HG02840 (cell line): ENCODE results near the gene MRPL45.
A peak's percentile ranks its signal among the peaks of the same experiment; 100 is the strongest.

Experiments
- ATAC-seq: cut with Tn5 transposase; IDR thresholded peaks from one replicate; pipeline ENCODE4 v1.9.1; 2021; ENCODE audit warnings: mild to moderate bottlenecking, moderate library complexity, moderate number of reproducible peaks; ENCODE audit not compliant: unreplicated experiment, low FRiP score

MRPL45 gene

GRCh38 chr17:38343608-38344419 is 46.8 kb downstream of the MRPL45 start, which contains the start of gene GPR179:
Gene GPR179 (minus strand): TSS chr17:38343956. CDS start chr17:38343789, 167 bp downstream.
- no peak for ATAC-seq

- no peak for ATAC-seq
These were observed 47.4 kb downstream of the MRPL45 start for GRCh38 chr17:38344420-38344745.

GRCh38 chr17:38345743-38346142 is 48.8 kb downstream of the MRPL45 start:
- ATAC-seq: no peak

GRCh38 chr17:38349097-38349730 is 52.2 kb downstream of the MRPL45 start:
- no peak for ATAC-seq

GRCh38 chr17:38350035-38350434 is 53.1 kb downstream of the MRPL45 start:
- ATAC-seq: no peak

- ATAC-seq: peak; percentile 89
These were observed 54.6 kb downstream of the MRPL45 start, which contains the start of gene SOCS7 for GRCh38 chr17:38351412-38352222. Gene SOCS7 (plus strand): TSS chr17:38351844. CDS start chr17:38352053, 209 bp downstream.

- ATAC-seq: peak; percentile 9
These were observed 55.5 kb downstream of the MRPL45 start for GRCh38 chr17:38352245-38353085.

- ATAC-seq: no peak
These were observed 56.2 kb downstream of the MRPL45 start for GRCh38 chr17:38353086-38353604.

- no peak for ATAC-seq
These were observed 56.7 kb downstream of the MRPL45 start for GRCh38 chr17:38353668-38354067.

- no peak for ATAC-seq
These were observed 57.5 kb downstream of the MRPL45 start for GRCh38 chr17:38354466-38354865.

GRCh38 chr17:38355251-38355650 is 58.3 kb downstream of the MRPL45 start:
- ATAC-seq: no peak

- no peak for ATAC-seq
These were observed 60.6 kb downstream of the MRPL45 start for GRCh38 chr17:38357486-38358123.

- ATAC-seq: no peak
These were observed 61.9 kb downstream of the MRPL45 start for GRCh38 chr17:38358586-38359513.

- ATAC-seq: no peak
These were observed 64.9 kb downstream of the MRPL45 start for GRCh38 chr17:38361694-38362465.

- no peak for ATAC-seq
These were observed 66.0 kb downstream of the MRPL45 start for GRCh38 chr17:38363016-38363415.

- no peak for ATAC-seq
These were observed 67.8 kb downstream of the MRPL45 start for GRCh38 chr17:38364741-38365140.

GRCh38 chr17:38369124-38369886 is 72.3 kb downstream of the MRPL45 start:
- ATAC-seq: no peak
